RWPE2 (cell line): Measurements from ENCODE around the gene PBX2.

ENCODE experiments used
- ATAC-seq: fragments of 200-7000 bp; cut with Tn5 transposase; 3 replicates; pipeline ENCODE4 v1.9.1; 2021; ENCODE audit warnings: low read depth
- DNase-seq: peaks from one replicate; pipeline ENCODE4 v3.0.0-alpha.2; 2020; ENCODE audit warnings: low spot score
- H3K27ac ChIP-seq: fragments of 450-650 bp; 2 replicates; pipeline ENCODE4 v1.5.1; 2017; ENCODE audit warnings: mild to moderate bottlenecking; ENCODE audit not compliant: poor library complexity, severe bottlenecking
- H3K27me3 ChIP-seq: fragments of 250-450 bp; sonication (Bioruptor Pico); 2 replicates; pipeline ENCODE4 v1.5.1; 2021; ENCODE audit warnings: mild to moderate bottlenecking, moderate library complexity; ENCODE audit not compliant: insufficient read depth, poor library complexity, severe bottlenecking
- H3K36me3 ChIP-seq: fragments of 250-450 bp; sonication (Bioruptor Pico); 2 replicates; pipeline ENCODE4 v1.5.1; 2020; ENCODE audit warnings: low read depth, mild to moderate bottlenecking, moderate library complexity
- H3K4me1 ChIP-seq: fragments of 250-450 bp; sonication (Bioruptor Pico); 2 replicates; pipeline ENCODE4 v1.5.1; 2021; ENCODE audit warnings: mild to moderate bottlenecking, moderate library complexity; ENCODE audit not compliant: insufficient read depth, poor library complexity, severe bottlenecking
- H3K4me3 ChIP-seq: fragments of 250-450 bp; sonication (Bioruptor Pico); 2 replicates; pipeline ENCODE4 v1.5.1; 2021; ENCODE audit warnings: mild to moderate bottlenecking, moderate library complexity; ENCODE audit not compliant: severe bottlenecking
- H3K9me3 ChIP-seq: fragments of 250-450 bp; sonication (Bioruptor Pico); 2 replicates; pipeline ENCODE4 v1.5.1; 2021; ENCODE audit warnings: mild to moderate bottlenecking, moderate library complexity; ENCODE audit not compliant: severe bottlenecking
- CTCF ChIP-seq: fragments of 450-650 bp; IDR thresholded peaks from one replicate; pipeline ENCODE4 v1.5.1; 2017; ENCODE audit warnings: mild to moderate bottlenecking, moderate library complexity; ENCODE audit not compliant: poor library complexity, severe bottlenecking

The PBX2 gene

GRCh38 chr6:32178547-32179440 is 11.2 kb downstream of the PBX2 start:
- Histone ChIP-seq H3K4me1 (peaks cover 4% of the 10 kb centered on the region), H3K4me3 (peak overlapping the region; percentile 45), H3K27me3 (no peaks in the 10 kb centered on the region), H3K9me3 (no peaks in the 10 kb centered on the region), H3K27ac (peak overlapping the region; percentile 89), H3K36me3 (peaks cover 18% of the 10 kb centered on the region)
- DNase-seq (no peak), ATAC-seq (no peak)
- no peak for TF ChIP-seq CTCF

- ATAC-seq (peak; percentile 84), DNase-seq (peak; percentile 98)
- Histone ChIP-seq H3K4me3 (peak within 1 kb of the TSS; percentile 45), H3K9me3 (no peaks in the 10 kb centered on the region), H3K36me3 (peaks cover 10% of the 10 kb centered on the region), H3K27me3 (no peaks in the 10 kb centered on the region), H3K27ac (peak within 1 kb of the TSS; percentile 89), H3K4me1 (peaks cover 4% of the 10 kb centered on the region)
- no peak for TF ChIP-seq CTCF
Measured at GRCh38 chr6:32177788-32178546, 12.0 kb downstream of the PBX2 start, which contains the start of gene RNF5. Gene RNF5 (plus strand): TSS chr6:32178405. CDS start chr6:32178512, 107 bp downstream.

GRCh38 chr6:32177183-32177787 is 12.7 kb downstream of the PBX2 start:
- Histone ChIP-seq H3K27ac (peak overlapping the region; percentile 89), H3K36me3 (peaks cover 9% of the 10 kb centered on the region; the same call in 1 of the 2 replicates), H3K4me3 (peak overlapping the region; percentile 45), H3K4me1 (peaks cover 4% of the 10 kb centered on the region), H3K27me3 (no peaks in the 10 kb centered on the region), H3K9me3 (no peaks in the 10 kb centered on the region)
- ATAC-seq (peak; percentile 6), DNase-seq (no peak)
- no peak for TF ChIP-seq CTCF

GRCh38 chr6:32176476-32177182 is 13.4 kb downstream of the PBX2 start:
- ATAC-seq = peak; percentile 6; the same call in 1 of the 3 replicates
- TF ChIP-seq CTCF = no peak
- Histone ChIP-seq H3K9me3 (no peaks in the 10 kb centered on the region), H3K4me3 (peak overlapping the region; percentile 45), H3K27ac (peak overlapping the region; percentile 89), H3K36me3 (peaks cover 9% of the 10 kb centered on the region), H3K4me1 (peaks cover 4% of the 10 kb centered on the region), H3K27me3 (no peaks in the 10 kb centered on the region)
- DNase-seq = no peak
